GM12865 (cell line): ENCODE measurements around the gene MYPN.

Experiments
- DNase-seq: peaks from one replicate; pipeline ENCODE4 v3.0.0; 2010; ENCODE audit warnings: low read depth
- H3K4me3 ChIP-seq: 2 replicates; pipeline ENCODE4 v1.5.1; 2011; ENCODE audit warnings: mild to moderate bottlenecking, low read depth, low read length, control low read depth
- TF ChIP-seq, protein P1 (sequence below): IDR thresholded peaks from 2 replicates; pipeline ENCODE4 v1.5.1; 2011; ENCODE audit warnings: low read length, control low read depth, low read depth, inconsistent platforms; ENCODE audit not compliant: insufficient read depth; ENCODE audit errors: missing control alignments

MYPN gene

GRCh38 chr10:68144709-68145108 lies 35.4 kb downstream of the MYPN start:
- no peak overlapping the region for H3K4me3 ChIP-seq
- TF ChIP-seq, protein P1, sequence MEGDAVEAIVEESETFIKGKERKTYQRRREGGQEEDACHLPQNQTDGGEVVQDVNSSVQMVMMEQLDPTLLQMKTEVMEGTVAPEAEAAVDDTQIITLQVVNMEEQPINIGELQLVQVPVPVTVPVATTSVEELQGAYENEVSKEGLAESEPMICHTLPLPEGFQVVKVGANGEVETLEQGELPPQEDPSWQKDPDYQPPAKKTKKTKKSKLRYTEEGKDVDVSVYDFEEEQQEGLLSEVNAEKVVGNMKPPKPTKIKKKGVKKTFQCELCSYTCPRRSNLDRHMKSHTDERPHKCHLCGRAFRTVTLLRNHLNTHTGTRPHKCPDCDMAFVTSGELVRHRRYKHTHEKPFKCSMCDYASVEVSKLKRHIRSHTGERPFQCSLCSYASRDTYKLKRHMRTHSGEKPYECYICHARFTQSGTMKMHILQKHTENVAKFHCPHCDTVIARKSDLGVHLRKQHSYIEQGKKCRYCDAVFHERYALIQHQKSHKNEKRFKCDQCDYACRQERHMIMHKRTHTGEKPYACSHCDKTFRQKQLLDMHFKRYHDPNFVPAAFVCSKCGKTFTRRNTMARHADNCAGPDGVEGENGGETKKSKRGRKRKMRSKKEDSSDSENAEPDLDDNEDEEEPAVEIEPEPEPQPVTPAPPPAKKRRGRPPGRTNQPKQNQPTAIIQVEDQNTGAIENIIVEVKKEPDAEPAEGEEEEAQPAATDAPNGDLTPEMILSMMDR: no peak
- DNase-seq: no peak

- no peak for DNase-seq
- TF ChIP-seq, protein P1: no peak
- no peak overlapping the region for H3K4me3 ChIP-seq
Measured at GRCh38 chr10:68145705-68146104, 36.4 kb downstream of the MYPN start.

GRCh38 chr10:68146133-68146532 lies 36.8 kb downstream of the MYPN start:
- no peak overlapping the region for H3K4me3 ChIP-seq
- TF ChIP-seq, protein P1: no peak
- no peak for DNase-seq

GRCh38 chr10:68151453-68151852 lies 42.2 kb downstream of the MYPN start:
- DNase-seq: no peak
- TF ChIP-seq, protein P1: no peak
- H3K4me3 ChIP-seq: no peak overlapping the region

DNA sequence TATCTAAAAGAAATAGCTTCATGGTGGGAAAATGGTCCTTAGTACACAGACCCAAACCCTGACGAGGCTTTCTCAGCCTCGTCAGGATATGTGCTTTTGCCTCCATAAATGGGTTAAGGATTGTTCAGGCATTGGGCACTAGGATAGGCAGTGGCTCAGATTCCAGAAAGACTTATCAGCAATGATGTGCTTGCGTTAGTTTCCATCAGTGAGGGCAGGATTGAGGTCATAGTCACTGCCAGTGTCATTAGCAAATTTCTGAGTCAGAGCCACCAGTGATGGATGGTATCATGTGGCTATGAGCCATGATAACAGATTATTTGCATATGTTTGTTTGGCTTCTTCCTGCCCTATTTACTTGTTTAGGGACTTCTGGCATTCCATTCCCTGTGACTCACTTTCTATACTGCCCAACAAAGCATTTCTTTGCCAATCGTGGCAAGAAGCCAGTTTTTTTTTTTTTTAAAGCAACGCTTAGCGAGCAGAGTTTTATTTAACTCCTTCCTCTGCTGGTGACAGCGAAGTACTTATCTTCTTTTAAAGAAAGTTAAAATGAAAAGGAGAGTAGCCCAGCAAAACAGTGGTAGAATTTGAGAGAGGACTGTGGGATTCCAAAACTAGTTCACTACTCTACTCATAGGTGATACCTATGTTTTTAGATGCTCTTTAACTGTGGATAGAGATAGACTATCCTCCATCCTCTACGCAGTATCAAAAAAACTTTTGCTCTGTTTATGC lies 44.4 kb downstream of the MYPN start:
- TF ChIP-seq, protein P1: no peak
- no peak for DNase-seq
- H3K4me3 ChIP-seq: no peak overlapping the region

GRCh38 chr10:68154211-68154497 lies 44.9 kb downstream of the MYPN start:
- DNase-seq: no peak
- H3K4me3 ChIP-seq: no peak overlapping the region
- TF ChIP-seq, protein P1: no peak

DNA sequence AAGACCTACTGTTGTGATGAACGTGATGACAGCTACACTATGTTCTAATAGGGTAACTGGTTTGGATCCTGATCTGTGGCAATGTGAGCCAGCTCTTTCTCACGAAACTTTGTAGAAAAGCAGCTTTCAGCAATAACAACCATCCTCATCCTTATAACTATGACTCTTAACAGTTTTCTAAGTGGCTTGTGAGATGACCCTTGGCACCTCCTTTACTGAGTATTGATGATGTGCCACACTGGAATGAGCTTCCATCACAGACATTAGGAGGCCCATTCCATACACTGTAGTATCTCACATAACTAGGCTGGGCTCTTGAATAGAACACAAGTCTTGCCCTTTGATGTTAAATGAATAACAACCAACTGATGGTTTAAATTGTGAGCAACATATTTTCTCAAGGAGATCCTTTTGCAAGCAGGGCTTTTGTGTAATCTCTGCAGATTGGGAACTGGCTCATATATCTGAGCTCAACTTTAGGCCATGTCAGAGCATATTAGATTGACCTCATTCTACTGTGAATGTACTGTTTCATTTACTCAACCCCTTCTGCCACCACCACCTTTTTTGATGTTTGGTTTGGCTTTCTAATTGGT lies 46.4 kb downstream of the MYPN start:
- no peak overlapping the region for H3K4me3 ChIP-seq
- DNase-seq: no peak
- TF ChIP-seq, protein P1: no peak
